Neural cell (in vitro differentiated cells): Measurements from ENCODE around the gene NAA20. TPM values are rescaled to one million over a fixed set of nuclear protein-coding genes. Genes with fewer than 3 reads are reported as not detected.

Experiments used
- H2AFZ ChIP-seq: fragments of 200-600, 300-800 bp; sonication (generic), shearing (Covaris generic); 2 replicates; pipeline ENCODE4 v1.6.0; 2014; ENCODE audit warnings: low read depth, mild to moderate bottlenecking, antibody characterized with exemption, low read length, moderate library complexity
- H3F3A ChIP-seq: fragments of 200-600 bp; shearing (Covaris generic); 2 replicates; pipeline ENCODE4 v1.6.1; 2016; ENCODE audit warnings: mild to moderate bottlenecking, moderate library complexity, mixed read lengths, antibody characterized with exemption, low read length; ENCODE audit not compliant: insufficient read depth, poor library complexity, severe bottlenecking
- H3K27ac ChIP-seq: fragments of 200-600, 300-800 bp; sonication (generic), shearing (Covaris generic); 2 replicates; pipeline ENCODE4 v1.5.1; 2014; ENCODE audit warnings: mild to moderate bottlenecking, low read length, moderate library complexity
- H3K27me3 ChIP-seq: fragments of 300-800, 200-600 bp; sonication (generic), shearing (Covaris generic); 2 replicates; pipeline ENCODE4 v1.6.0; 2014; ENCODE audit warnings: mild to moderate bottlenecking, low read depth, low read length, moderate library complexity; ENCODE audit not compliant: insufficient read depth
- H3K36me3 ChIP-seq: fragments of 300-800, 200-600 bp; sonication (generic), shearing (Covaris generic); 2 replicates; pipeline ENCODE4 v1.5.1; 2014; ENCODE audit warnings: mild to moderate bottlenecking, antibody characterized with exemption, low read length, moderate library complexity; ENCODE audit not compliant: insufficient read depth
- H3K4me2 ChIP-seq: fragments of 300-800, 200-600 bp; sonication (generic), shearing (Covaris generic); 2 replicates; pipeline ENCODE4 v1.6.0; 2014; ENCODE audit warnings: mild to moderate bottlenecking, low read length
- H3K4me3 ChIP-seq: fragments of 300-800, 200-600 bp; sonication (generic), shearing (Covaris generic); 2 replicates; pipeline ENCODE4 v1.5.1; 2014; ENCODE audit warnings: mild to moderate bottlenecking, low read length, moderate library complexity
- H3K79me2 ChIP-seq: fragments of 200-600 bp; shearing (Covaris generic); replicated peaks from 2 replicates; pipeline ENCODE4 v1.6.0; 2014; ENCODE audit warnings: mild to moderate bottlenecking, low read length, moderate library complexity; ENCODE audit not compliant: insufficient read depth
- H3K9ac ChIP-seq: fragments of 300-800, 200-600 bp; sonication (generic), shearing (Covaris generic); 2 replicates; pipeline ENCODE4 v1.6.1; 2016; ENCODE audit warnings: mild to moderate bottlenecking, low read length, mixed read lengths
- H3K9me2 ChIP-seq: fragments of 200-600 bp; shearing (Covaris generic); 2 replicates; pipeline ENCODE4 v1.6.1; 2016; ENCODE audit warnings: mild to moderate bottlenecking, low read length, mixed read lengths; ENCODE audit not compliant: insufficient read depth
- H3K9me3 ChIP-seq: fragments of 200-600, 300-800 bp; sonication (generic), shearing (Covaris generic); 2 replicates; pipeline ENCODE4 v1.6.1; 2016; ENCODE audit warnings: mild to moderate bottlenecking, mixed run types, low read length, moderate library complexity, mixed read lengths
- H4K20me1 ChIP-seq: fragments of 200-600 bp; shearing (Covaris generic); 2 replicates; pipeline ENCODE4 v1.6.1; 2016; ENCODE audit warnings: mild to moderate bottlenecking, mixed run types; ENCODE audit not compliant: insufficient read depth
- CTCF ChIP-seq: fragments of 450-650 bp; IDR thresholded peaks from 2 replicates; pipeline ENCODE4 v1.5.1; 2014; ENCODE audit warnings: antibody characterized with exemption, mild to moderate bottlenecking, moderate library complexity; ENCODE audit not compliant: poor library complexity, severe bottlenecking
- EP300 ChIP-seq: fragments of 450-650 bp; conservative IDR thresholded peaks from 2 replicates; pipeline ENCODE4 v1.6.1; 2014; ENCODE audit warnings: antibody characterized with exemption, mild to moderate bottlenecking, moderate library complexity; ENCODE audit not compliant: poor library complexity, severe bottlenecking
- EZH2 ChIP-seq: fragments of 200-600, 300-800 bp; shearing (Covaris generic), sonication (generic); IDR thresholded peaks from 2 replicates; pipeline ENCODE4 v1.6.1; 2014; ENCODE audit warnings: antibody characterized with exemption, low read length, borderline replicate concordance, mild to moderate bottlenecking; ENCODE audit not compliant: insufficient read depth, poor library complexity, severe bottlenecking
- MXI1 ChIP-seq: fragments of 450-650 bp; conservative IDR thresholded peaks from 2 replicates; pipeline ENCODE4 v1.6.1; 2014; ENCODE audit warnings: antibody characterized with exemption, mild to moderate bottlenecking; ENCODE audit not compliant: poor library complexity, severe bottlenecking
- POLR2AphosphoS5 ChIP-seq: IDR thresholded peaks from 2 replicates; pipeline ENCODE4 v1.6.1; 2012
- RAD21 ChIP-seq: fragments of 450-650 bp; conservative IDR thresholded peaks from 2 replicates; pipeline ENCODE4 v1.6.1; 2014; ENCODE audit warnings: antibody characterized with exemption, mild to moderate bottlenecking, moderate library complexity
- REST ChIP-seq: IDR thresholded peaks from 2 replicates; pipeline ENCODE4 v1.6.1; 2012; ENCODE audit warnings: borderline replicate concordance
- SMC3 ChIP-seq: fragments of 450-650 bp; conservative IDR thresholded peaks from 2 replicates; pipeline ENCODE4 v1.6.1; 2014; ENCODE audit warnings: antibody characterized with exemption, mild to moderate bottlenecking, moderate library complexity; ENCODE audit not compliant: poor library complexity
- TAF1 ChIP-seq: IDR thresholded peaks from 2 replicates; pipeline ENCODE4 v1.6.1; 2012; ENCODE audit warnings: low read depth
- polyA plus RNA-seq: library from polyadenylated mRNA; depleted of rRNA; stranded (reverse); fragments of >200 nt; gene quantifications from 2 replicates; pipeline ENCODE4 v1.2.3, GENCODE V29; 2014

NAA20 gene
- polyA plus RNA-seq, 1 donor from 2014 or later, result 48.9 TPM

- Histone ChIP-seq H3K9me2 (no peaks in the 10 kb centered on the region), H2AFZ (no peak overlapping the region), H3F3A (no peaks in the 10 kb centered on the region), H3K4me2 (no peak overlapping the region), H3K4me3 (no peak overlapping the region), H3K9ac (no peak overlapping the region), H4K20me1 (no peaks in the 10 kb centered on the region), H3K79me2 (no peaks in the 10 kb centered on the region), H3K27ac (no peak overlapping the region), H3K27me3 (no peaks in the 10 kb centered on the region), H3K9me3 (no peaks in the 10 kb centered on the region), H3K36me3 (peaks cover 5% of the 10 kb centered on the region)
- no peak for TF ChIP-seq REST
- TF ChIP-seq RAD21, result no peak
- TF ChIP-seq EP300, result no peak
- no peak for TF ChIP-seq POLR2AphosphoS5
- no peak for TF ChIP-seq TAF1
- TF ChIP-seq SMC3, result no peak
These were observed 48.1 kb upstream of the NAA20 start for GRCh38 chr20:19969106-19969505.

- Histone ChIP-seq H3K79me2 (no peaks in the 10 kb centered on the region), H3K9ac (no peak overlapping the region), H3K4me2 (no peak overlapping the region), H3F3A (no peaks in the 10 kb centered on the region), H3K27me3 (no peaks in the 10 kb centered on the region), H2AFZ (no peak overlapping the region), H4K20me1 (no peaks in the 10 kb centered on the region), H3K27ac (no peak overlapping the region), H3K9me3 (no peaks in the 10 kb centered on the region), H3K4me3 (no peak overlapping the region), H3K36me3 (peaks cover 5% of the 10 kb centered on the region), H3K9me2 (no peaks in the 10 kb centered on the region)
- TF ChIP-seq RAD21, result no peak
These were observed 47.5 kb upstream of the NAA20 start for GRCh38 chr20:19969507-19970255.

GRCh38 chr20:19970256-19970765 is 46.9 kb upstream of the NAA20 start:
- no peaks in the 10 kb centered on the region for H4K20me1 ChIP-seq
- no peaks in the 10 kb centered on the region for H3K79me2 ChIP-seq
- no peaks in the 10 kb centered on the region for H3K27me3 ChIP-seq
- no peaks in the 10 kb centered on the region for H3K9me3 ChIP-seq
- peaks cover 5% of the 10 kb centered on the region for H3K36me3 ChIP-seq
- no peaks in the 10 kb centered on the region for H3K9me2 ChIP-seq
- no peak overlapping the region for H3K4me3 ChIP-seq
- TF ChIP-seq SMC3 (no peak), REST (no peak), POLR2AphosphoS5 (no peak), MXI1 (no peak), RAD21 (no peak), CTCF (no peak), EP300 (no peak), TAF1 (no peak), EZH2 (no peak)
- no peak overlapping the region for H3K9ac ChIP-seq
- H2AFZ ChIP-seq, result no peak overlapping the region
- no peak overlapping the region for H3K27ac ChIP-seq
- no peak overlapping the region for H3K4me2 ChIP-seq
- no peaks in the 10 kb centered on the region for H3F3A ChIP-seq
